OCI-LY7 (cell line): ENCODE data around the gene XIAP.

Source experiments
- CTCF ChIP-seq: fragments of 200-600 bp; sonication (generic); conservative IDR thresholded peaks from 2 replicates; pipeline ENCODE4 v1.5.1; 2014; ENCODE audit warnings: mild to moderate bottlenecking, antibody characterized with exemption, low read length, moderate library complexity, mixed read lengths
- EZH2phosphoT487 ChIP-seq: fragments of 200-600 bp; sonication (generic); IDR thresholded peaks from 2 replicates; pipeline ENCODE4 v1.6.1; 2018; ENCODE audit warnings: low read depth, borderline replicate concordance, mild to moderate bottlenecking, mixed run types, antibody characterized with exemption, low read length, moderate library complexity, mixed read lengths

GRCh38 chrX:123851079-123851478 is 8.8 kb upstream of the XIAP start:
- no peak for TF ChIP-seq CTCF
- no peak for TF ChIP-seq EZH2phosphoT487
